H1 (cell line): Measurements from ENCODE around the gene CCDC195. TPM values are rescaled to one million over a fixed set of nuclear protein-coding genes. Genes with fewer than 3 reads are reported as not detected.

Experiments used
- CTCF ChIA-PET: fragments of 300-600 bp; sonication (Branson Sonifier 250); formaldehyde crosslinking; loops from one replicate; lab custom pipeline; 2021; ENCODE audit not compliant: partially characterized antibody; lab: Charles Lee
- POLR2A ChIA-PET: fragments of 300-600 bp; sonication (Branson Sonifier 250); formaldehyde crosslinking; loops from one replicate; lab custom pipeline; 2021; ENCODE audit warnings: inconsistent platforms; ENCODE audit not compliant: partially characterized antibody; lab: Charles Lee
- DNase-seq, 2 experiments: peaks; one replicate each; pipeline versions ENCODE4 v3.0.0 to v3.0.0-alpha.2; 2010 to 2022; ENCODE audit warnings: low spot score in 2 of 2, low read depth in 1 of 2, mixed read lengths in 1 of 2
- FAIRE-seq: peaks from 2 replicates; lab custom pipeline; 2011; peaks lifted over from hg19 to GRCh38; lab: Jason Lieb, UNC
- H2AFZ ChIP-seq: 2 replicates; pipeline ENCODE4 v1.8.1; 2012; ENCODE audit warnings: low read length, inconsistent platforms
- H2AK5ac ChIP-seq: 2 replicates; pipeline ENCODE4 v1.6.1; 2013; ENCODE audit warnings: low read depth, low read length
- H2BK120ac ChIP-seq: replicated peaks from 2 replicates; pipeline ENCODE3; 2013; ENCODE audit warnings: low read depth, low read length, inconsistent platforms
- H2BK12ac ChIP-seq: 2 replicates; pipeline ENCODE4 v1.6.1; 2013; ENCODE audit warnings: low read depth, low read length
- H2BK15ac ChIP-seq: 2 replicates; pipeline ENCODE4 v1.6.1; 2013; ENCODE audit warnings: low read length
- H2BK20ac ChIP-seq: 2 replicates; pipeline ENCODE4 v1.6.1; 2013; ENCODE audit warnings: low read length
- H2BK5ac ChIP-seq: 2 replicates; pipeline ENCODE4 v1.6.1; 2013; ENCODE audit warnings: low read depth, low read length
- H3K14ac ChIP-seq: 2 replicates; pipeline ENCODE4 v1.6.1; 2013; ENCODE audit warnings: inconsistent platforms; ENCODE audit not compliant: insufficient read length
- H3K18ac ChIP-seq: 2 replicates; pipeline ENCODE4 v1.6.1; 2013; ENCODE audit warnings: low read length; ENCODE audit errors: extremely low read depth
- H3K23ac ChIP-seq: 2 replicates; pipeline ENCODE4 v1.6.1; 2013; ENCODE audit warnings: inconsistent platforms; ENCODE audit not compliant: insufficient read length
- H3K23me2 ChIP-seq: 2 replicates; pipeline ENCODE4 v1.6.1; 2013; ENCODE audit warnings: low read depth, low read length
- H3K27ac ChIP-seq: 2 replicates; pipeline ENCODE4 v1.6.1; 2011; ENCODE audit warnings: low read depth, low read length, inconsistent platforms
- H3K27me3 ChIP-seq, 4 experiments: replicated peaks in 1 of 4; 1 replicate in 1 of 4; 2 replicates in 3 of 4; pipeline versions ENCODE4 v1.6.1 to v1.8.1; 2011 to 2013; ENCODE audit warnings: low read length in 3 of 4, mild to moderate bottlenecking in 3 of 4, inconsistent platforms in 2 of 4, mixed read lengths in 2 of 4, moderate library complexity in 1 of 4; ENCODE audit not compliant: control insufficient read depth in 3 of 4, insufficient read depth in 3 of 4; ENCODE audit errors: extremely low read depth in 1 of 4
- H3K36me3 ChIP-seq, 4 experiments: 2 replicates each; pipeline versions ENCODE4 v1.6.1 to v1.8.1; 2011 to 2013; ENCODE audit warnings: mild to moderate bottlenecking in 4 of 4, low read length in 3 of 4, moderate library complexity in 2 of 4, control low read depth in 1 of 4, inconsistent platforms in 1 of 4; ENCODE audit not compliant: insufficient read depth in 4 of 4, control insufficient read depth in 2 of 4
- H3K4ac ChIP-seq: replicated peaks from 2 replicates; pipeline ENCODE3; 2013; ENCODE audit warnings: low read length, low read depth, mixed read lengths, inconsistent platforms; ENCODE audit not compliant: insufficient read length
- H3K4me1 ChIP-seq, 4 experiments: replicated peaks in 1 of 4; 1 replicate in 1 of 4; 2 replicates in 3 of 4; pipeline versions ENCODE4 v1.6.1 to v1.8.1; 2011 to 2013; ENCODE audit warnings: low read length in 3 of 4, inconsistent platforms in 2 of 4, mixed read lengths in 1 of 4; ENCODE audit not compliant: insufficient read depth in 4 of 4, control insufficient read depth in 3 of 4
- H3K4me2 ChIP-seq, 2 experiments: 2 replicates each; pipeline versions ENCODE4 v1.6.1 to v1.8.1; 2011 to 2013; ENCODE audit warnings: low read depth in 2 of 2, low read length in 2 of 2, control low read depth in 1 of 2, inconsistent platforms in 1 of 2, mild to moderate bottlenecking in 1 of 2; ENCODE audit not compliant: insufficient read depth in 1 of 2
- H3K4me3 ChIP-seq, 4 experiments: fragments of 200-600, 300-600 bp in 1 of 4; sonication (generic), shearing (Covaris generic), sonication (Bioruptor Twin) in 1 of 4; 2 replicates each; pipeline versions ENCODE4 v1.5.1 to v1.8.1; 2011 to 2016; ENCODE audit warnings: low read length in 4 of 4, low read depth in 3 of 4, control low read depth in 2 of 4, inconsistent platforms in 2 of 4, mild to moderate bottlenecking in 2 of 4, mixed read lengths in 1 of 4, moderate library complexity in 1 of 4; ENCODE audit not compliant: insufficient read depth in 2 of 4; ENCODE audit errors: extremely low read depth in 1 of 4
- H3K56ac ChIP-seq: replicated peaks from 2 replicates; pipeline ENCODE3; 2013; ENCODE audit warnings: low read depth, mild to moderate bottlenecking, mixed read lengths, low read length, inconsistent platforms; ENCODE audit not compliant: insufficient read length
- H3K79me1 ChIP-seq: 2 replicates; pipeline ENCODE4 v1.6.1; 2013; ENCODE audit warnings: low read depth, low read length, control low read depth
- H3K79me2 ChIP-seq, 2 experiments: 2 replicates each; pipeline versions ENCODE4 v1.6.1 to v1.8.1; 2012 to 2013; ENCODE audit warnings: low read length in 2 of 2, mild to moderate bottlenecking in 2 of 2, inconsistent platforms in 1 of 2; ENCODE audit not compliant: insufficient read depth in 2 of 2, control insufficient read depth in 1 of 2
- H3K9ac ChIP-seq, 4 experiments: replicated peaks in 1 of 4; 1 replicate in 1 of 4; 2 replicates in 3 of 4; pipeline versions ENCODE4 v1.6.1 to v1.8.1; 2011 to 2013; ENCODE audit warnings: low read depth in 3 of 4, low read length in 3 of 4, control low read depth in 2 of 4, mild to moderate bottlenecking in 2 of 4, moderate library complexity in 2 of 4, inconsistent platforms in 1 of 4; ENCODE audit errors: extremely low read depth in 1 of 4
- H3K9me3 ChIP-seq, 2 experiments: 2 replicates each; pipeline versions ENCODE4 v1.6.1 to v1.8.1; 2012 to 2013; ENCODE audit warnings: mild to moderate bottlenecking in 2 of 2, moderate library complexity in 2 of 2, control low read depth in 1 of 2, inconsistent platforms in 1 of 2, low read depth in 1 of 2, low read length in 1 of 2, mixed read lengths in 1 of 2; ENCODE audit not compliant: insufficient read depth in 2 of 2
- H4K20me1 ChIP-seq, 2 experiments: replicated peaks in 1 of 2; 2 replicates each; pipeline versions ENCODE3 to v1.8.1; 2011 to 2013; ENCODE audit warnings: inconsistent platforms in 2 of 2, low read length in 2 of 2, mild to moderate bottlenecking in 1 of 2; ENCODE audit not compliant: insufficient read depth in 2 of 2, control insufficient read depth in 1 of 2
- H4K5ac ChIP-seq: 2 replicates; pipeline ENCODE4 v1.6.1; 2013; ENCODE audit warnings: low read length, low read depth, mixed read lengths, inconsistent platforms; ENCODE audit not compliant: insufficient read length
- H4K8ac ChIP-seq: 2 replicates; pipeline ENCODE4 v1.8.0; 2013; ENCODE audit warnings: mild to moderate bottlenecking, moderate library complexity, low read length, inconsistent platforms; ENCODE audit not compliant: insufficient read depth; ENCODE audit errors: extremely low read depth
- H4K91ac ChIP-seq: replicated peaks from 2 replicates; pipeline ENCODE3; 2013; ENCODE audit warnings: low read length, mixed read lengths, inconsistent platforms; ENCODE audit not compliant: insufficient read length
- BCL11A ChIP-seq, 2 experiments: IDR thresholded peaks; one replicate each; pipeline ENCODE4 v1.6.1; 2011; ENCODE audit warnings: low read depth in 2 of 2, low read length in 2 of 2, mild to moderate bottlenecking in 2 of 2
- CEBPB ChIP-seq: IDR thresholded peaks from 2 replicates; pipeline ENCODE4 v1.6.1; 2012; ENCODE audit warnings: low read depth, low read length
- CHD2 ChIP-seq: IDR thresholded peaks from 2 replicates; pipeline ENCODE4 v1.6.1; 2012; ENCODE audit warnings: low read length, improper control_type of control experiment
- NANOG ChIP-seq: IDR thresholded peaks from 2 replicates; pipeline ENCODE4 v1.6.1; 2011; ENCODE audit warnings: low read length, low read depth, mild to moderate bottlenecking, inconsistent platforms; ENCODE audit not compliant: insufficient read depth, poor library complexity, severe bottlenecking
- NRF1 ChIP-seq: IDR thresholded peaks from 2 replicates; pipeline ENCODE4 v1.6.1; 2011; ENCODE audit warnings: mild to moderate bottlenecking, low read depth, low read length, improper control_type of control experiment
- RFX5 ChIP-seq: IDR thresholded peaks from 2 replicates; pipeline ENCODE4 v1.6.1; 2011; ENCODE audit warnings: low read depth, low read length, improper control_type of control experiment, borderline replicate concordance
- SRF ChIP-seq: IDR thresholded peaks from 2 replicates; pipeline ENCODE4 v1.6.1; 2011; ENCODE audit warnings: mild to moderate bottlenecking, low read depth, low read length, moderate library complexity
- WGBS, 2 experiments: shearing (Covaris generic) in 1 of 2; methylation state at CpG; one replicate each; pipeline versions ENCODE4 v1.1.6 to v1.1.7; 2013 to 2015; ENCODE audit warnings: low lambda C conversion rate in 2 of 2, mixed read lengths in 2 of 2, inconsistent platforms in 1 of 2, low coverage in 1 of 2, missing lambda C conversion rate in 1 of 2; ENCODE audit not compliant: insufficient replicate concordance in 2 of 2, insufficient coverage in 1 of 2, insufficient read length in 1 of 2; ENCODE audit errors: extremely low coverage in 1 of 2, missing lambda C conversion rate in 1 of 2; 5-methylcytosine and 5-hydroxymethylcytosine counted together
- polyA plus RNA-seq, 7 experiments: library from polyadenylated mRNA; depleted of rRNA in 3 of 7; stranded (reverse) in 5 of 7; unstranded in 2 of 7; fragments of >200 nt in 5 of 7; fragments of 200-250 nt in 2 of 7; gene quantifications; 1 replicate in 5 of 7; 2 replicates in 1 of 7; 4 replicates in 1 of 7; pipeline versions ENCODE4 v1.2.1 to v1.2.3, GENCODE V29; 2011 to 2013; ENCODE audit warnings: missing spikeins in 2 of 7, mixed read lengths in 2 of 7
- total RNA-seq: library from RNA; stranded (reverse); fragmentation: NEBNext Ultra II Directional; extraction: Animal tissue kit (Norgen Biotek cat#: 25700); gene quantifications from 2 replicates; pipeline ENCODE4 v1.2.1, GENCODE V29; 2021

Gene CCDC195
- total and polyA plus RNA-seq, 2 of the 8 experiments (the other 6 are each of a cell fraction or from before 2014, with no cell fraction given), result not detected

- Histone ChIP-seq H3K27me3 (no peaks in the 10 kb centered on the region), H3K79me2 (no peaks in the 10 kb centered on the region), H2BK5ac (no peak overlapping the region), H3K4ac (no peak overlapping the region), H3K4me1 (no peaks in the 10 kb centered on the region), H3K23ac (no peak overlapping the region), H3K4me3 (no peak overlapping the region), H3K9me3 (no peaks in the 10 kb centered on the region), H2AFZ (no peak overlapping the region), H3K79me1 (no peaks in the 10 kb centered on the region), H3K36me3 (no peaks in the 10 kb centered on the region), H3K14ac (no peak overlapping the region), H4K20me1 (no peaks in the 10 kb centered on the region), H3K9ac (no peak overlapping the region), H3K23me2 (no peaks in the 10 kb centered on the region), H3K56ac (no peak overlapping the region), H3K4me2 (no peak overlapping the region), H2BK120ac (no peak overlapping the region), H2BK20ac (no peak overlapping the region), H4K91ac (no peak overlapping the region), H3K18ac (no peak overlapping the region), H3K27ac (no peak overlapping the region), H2BK12ac (no peak overlapping the region), H4K8ac (no peak overlapping the region), H2AK5ac (no peak overlapping the region), H4K5ac (no peak overlapping the region), H2BK15ac (no peak overlapping the region)
- CTCF ChIA-PET, result no interaction called here
- POLR2A ChIA-PET, result no interaction called here
- FAIRE-seq (no peak), DNase-seq (no peak)
- WGBS, 2 experiments, result 82% methylated on average over 1 of the region's 1 CpG; no CpG with 5 or more reads in 1 of the 2 experiments
- TF ChIP-seq SRF (no peak), RFX5 (no peak), BCL11A (IDR thresholded peaks at IDR 0.05; ENCODE audit: low read depth in 2 of 2, low read length in 2 of 2) (no peak), NRF1 (no peak), CEBPB (no peak), CHD2 (no peak), NANOG (no peak)
These were observed 34.0 kb downstream of the CCDC195 start for GRCh38 chr2:224682134-224682533.
